Measurements from ENCODE around the gene GSTA3. TPM values are rescaled to one million over a fixed set of nuclear protein-coding genes. Genes with fewer than 3 reads are reported as not detected.
"Not testable (repeated sequence)": the region's sequence is repeated elsewhere in the genome, so short reads cannot be mapped to it uniquely, and the experiment has no call there.

GSTA3 gene
- total and polyA plus RNA-seq, 2 of the 4 experiments (the other 2 are of a cell fraction): not detected

DNA sequence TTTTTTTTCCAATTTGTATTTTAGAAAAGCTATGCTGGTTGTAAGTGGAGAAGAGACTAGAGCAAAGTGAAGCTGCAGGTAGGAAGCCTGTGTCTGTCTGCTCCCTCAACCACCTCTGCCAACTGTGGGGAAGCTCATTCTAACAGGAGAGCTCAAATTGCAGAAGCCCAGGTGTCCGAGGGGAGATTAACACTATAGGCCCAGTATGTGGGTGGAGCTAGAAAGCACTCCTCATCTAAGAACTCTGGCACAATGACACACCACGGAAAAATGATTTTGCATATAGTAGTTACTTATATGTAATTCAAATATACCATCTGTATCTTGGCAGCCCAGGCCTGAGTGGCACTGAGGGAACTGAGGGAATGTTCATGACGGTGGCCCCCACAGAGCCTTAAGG is 13.7 kb downstream of the GSTA3 start:
- WGBS, 2 experiments (ENCODE audit: extremely low coverage in 2 of 2, insufficient read length in 1 of 2): no CpG with 5 or more reads among the region's 3 CpGs

More for the DNA sequence above, 13.7 kb downstream of the GSTA3 start:
- H2BK5ac ChIP-seq (ENCODE audit: low read depth, low read length, poor library complexity, severe bottlenecking); H2AK9ac ChIP-seq (replicated peaks; ENCODE audit: low read depth, low read length, poor library complexity); H3K27ac ChIP-seq (ENCODE audit: insufficient read depth, low read length); H3K9me3 ChIP-seq (ENCODE audit: control insufficient read depth, insufficient read depth, low read length); H3K79me1 ChIP-seq (ENCODE audit: low read depth in 1 of 2, low read length in 2 of 2); H3K14ac ChIP-seq (replicated peaks; ENCODE audit: low read depth, low read length); DNase-seq; POLR2A ChIA-PET (ENCODE audit: unreplicated experiment); H3K18ac ChIP-seq (ENCODE audit: low read depth, low read length); H3K23ac ChIP-seq (ENCODE audit: low read depth, low read length); H4K20me1 ChIP-seq (ENCODE audit: insufficient read depth, low read length); H3K4me1 ChIP-seq (ENCODE audit: control insufficient read depth, insufficient read depth, low read length); H3K36me3 ChIP-seq (ENCODE audit: control insufficient read depth, insufficient read depth, low read length); ATAC-seq (ENCODE audit: low read depth); H4K5ac ChIP-seq (ENCODE audit: low read depth, low read length); H2BK15ac ChIP-seq (ENCODE audit: low read depth, low read length); BruUV-seq (replicated peaks); H3K9ac ChIP-seq (ENCODE audit: low read depth, low read length); H2AFZ ChIP-seq (replicated peaks; ENCODE audit: low read length, poor library complexity); dilution Hi-C loops (cut with HindIII; ENCODE audit: low sequenced_read_pairs, unreplicated experiment); H3K27me3 ChIP-seq (ENCODE audit: control insufficient read depth, insufficient read depth, low read length); H3K9me1 ChIP-seq (ENCODE audit: insufficient read depth, low read length); H2BK20ac ChIP-seq (ENCODE audit: low read depth, low read length); intact Hi-C loops (cut with micrococcal nuclease); H4K91ac ChIP-seq (ENCODE audit: insufficient read depth, low read depth, low read length); H2AK5ac ChIP-seq (ENCODE audit: low read depth, low read length); H3K4me2 ChIP-seq (ENCODE audit: low read depth, low read length); in situ Hi-C loops (cut with MboI; ENCODE audit: low sequenced_read_pairs); H3K56ac ChIP-seq (ENCODE audit: extremely low read depth, insufficient read depth, low read length); CTCF ChIA-PET; H2BK120ac ChIP-seq (ENCODE audit: low read depth, low read length); H4K8ac ChIP-seq (ENCODE audit: low read depth in 2 of 2, low read length in 2 of 2); H3K4me3 ChIP-seq (ENCODE audit: insufficient read depth, low read depth, low read length); H3K4ac ChIP-seq (ENCODE audit: low read depth, low read length): not testable (repeated sequence)

Data from IMR-90 (cell line).